Activated CD8-positive, alpha-beta T cell treated with anti-CD3 and anti-CD28 coated beads, Interleukin-2, amount 10 ng/mL, durations not matched to agents 7 days and 5 days (primary cell): Measurements from ENCODE around the gene SPINK5. TPM values are rescaled to one million over a fixed set of nuclear protein-coding genes. Genes with fewer than 3 reads are reported as not detected.

Experiments
- ATAC-seq: fragments of 150-1000 bp; cut with Tn5 transposase; one replicate; pipeline ENCODE4 v1.10.0; 2021; ENCODE audit warnings: moderate library complexity
- CTCF ChIA-PET: fragments of 350-600 bp; sonication (Branson Sonifier 250); formaldehyde crosslinking; loops from one replicate; lab custom pipeline; 2021; ENCODE audit warnings: antibody characterized with exemption; lab: Charles Lee
- POLR2A ChIA-PET: fragments of 350-600 bp; sonication (Branson Sonifier 250); formaldehyde crosslinking; loops from one replicate; lab custom pipeline; 2021; ENCODE audit warnings: antibody characterized with exemption; lab: Charles Lee
- DNase-seq: peaks from one replicate; pipeline ENCODE4 v3.0.0-alpha.2; 2020
- H3K27ac Mint-ChIP-seq: one replicate; pipeline ENCODE4 v1.8.0; 2021; ENCODE audit warnings: mild to moderate bottlenecking, mixed read lengths
- H3K27me3 Mint-ChIP-seq: one replicate; pipeline ENCODE4 v1.8.0; 2021; ENCODE audit warnings: low read depth, mixed read lengths
- H3K36me3 Mint-ChIP-seq: one replicate; pipeline ENCODE4 v1.8.0; 2021; ENCODE audit warnings: low read depth, mixed read lengths
- H3K4me1 Mint-ChIP-seq: one replicate; pipeline ENCODE4 v1.8.0; 2021; ENCODE audit warnings: low read depth, mixed read lengths
- H3K4me3 Mint-ChIP-seq: one replicate; pipeline ENCODE4 v1.8.0; 2021; ENCODE audit warnings: mild to moderate bottlenecking, mixed read lengths
- H3K9me3 Mint-ChIP-seq: one replicate; pipeline ENCODE4 v1.8.0; 2022; ENCODE audit warnings: mixed read lengths; ENCODE audit not compliant: insufficient read depth
- total RNA-seq, 2 experiments: library from RNA; stranded (reverse); gene quantifications; one replicate each; pipeline ENCODE4 v1.2.3, GENCODE V29; 2021

The SPINK5 gene
- total RNA-seq, 2 experiments from 2014 or later, result not detected

DNA sequence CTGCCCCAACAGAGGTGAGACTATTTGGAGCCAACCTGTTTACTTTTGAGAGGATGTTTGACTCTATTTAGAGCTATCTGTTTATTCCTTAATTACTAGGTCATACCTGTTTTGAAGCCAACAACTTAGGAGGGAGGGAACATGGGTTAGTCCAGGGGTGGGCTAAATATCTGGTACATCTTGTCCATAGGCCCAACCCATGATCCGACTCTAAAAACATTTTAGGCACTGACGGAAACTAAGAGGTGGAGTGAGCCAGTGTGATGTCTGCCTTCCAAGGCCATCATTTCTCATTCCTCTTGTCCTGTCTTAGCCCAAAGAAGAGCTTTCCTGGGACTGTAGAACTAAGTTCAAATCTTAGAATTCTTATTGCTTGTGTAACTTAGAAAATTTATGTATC lies 8.4 kb downstream of the SPINK5 start:
- Mint-ChIP-seq H3K9me3 (no peaks in the 10 kb centered on the region), H3K27me3 (no peaks in the 10 kb centered on the region), H3K4me1 (no peaks in the 10 kb centered on the region), H3K27ac (no peak overlapping the region), H3K4me3 (no peak overlapping the region), H3K36me3 (no peaks in the 10 kb centered on the region)
- POLR2A ChIA-PET, result no interaction called here
- ATAC-seq (no peak), DNase-seq (no peak)
- CTCF ChIA-PET, result no interaction called here

DNA sequence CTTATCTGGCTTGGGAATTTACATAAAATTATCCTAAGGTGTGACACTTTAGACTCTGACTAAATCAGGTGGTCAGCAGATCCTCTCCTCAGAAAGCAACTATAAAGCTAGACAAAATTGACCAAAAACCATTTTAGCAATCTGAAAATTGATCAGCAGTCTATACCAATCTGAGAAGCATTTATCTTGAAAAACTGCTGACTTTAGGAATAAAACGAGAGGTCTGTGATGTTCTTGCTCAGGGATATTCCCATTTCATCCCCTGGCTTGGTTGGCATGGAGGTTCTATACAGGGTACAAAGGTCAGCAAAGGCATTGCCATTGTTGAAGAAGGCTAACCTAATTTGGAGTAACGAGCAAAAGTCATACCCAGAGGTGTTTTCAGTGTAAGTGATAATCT lies 11.7 kb downstream of the SPINK5 start:
- ChIA-PET CTCF (no interaction called here), POLR2A (no interaction called here)
- Mint-ChIP-seq H3K4me3 (no peak overlapping the region), H3K9me3 (no peaks in the 10 kb centered on the region), H3K27ac (no peak overlapping the region), H3K36me3 (no peaks in the 10 kb centered on the region), H3K27me3 (no peaks in the 10 kb centered on the region), H3K4me1 (no peaks in the 10 kb centered on the region)
- no peak for ATAC-seq
- DNase-seq, result no peak

DNA sequence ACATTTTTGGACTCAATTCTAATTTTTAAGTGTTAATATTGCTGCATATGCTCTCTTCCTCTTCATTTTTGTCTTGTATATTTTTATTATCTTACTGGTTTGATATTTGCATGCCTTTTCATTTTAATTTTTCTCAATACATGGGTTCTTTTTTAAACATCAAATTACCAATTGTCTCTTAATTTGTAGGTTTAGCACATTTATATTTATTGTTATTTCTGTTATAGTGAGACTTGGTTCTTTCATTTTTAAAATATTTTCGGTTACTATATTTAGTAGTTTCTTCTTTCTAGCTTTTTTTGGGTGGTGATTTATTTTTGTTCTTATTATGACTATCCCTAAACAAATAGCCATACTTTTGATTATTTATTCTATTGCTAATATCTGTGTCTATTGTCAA lies 19.4 kb downstream of the SPINK5 start:
- Mint-ChIP-seq H3K4me1 (no peaks in the 10 kb centered on the region), H3K27ac (no peak overlapping the region), H3K4me3 (no peak overlapping the region), H3K27me3 (no peaks in the 10 kb centered on the region), H3K9me3 (no peaks in the 10 kb centered on the region), H3K36me3 (no peaks in the 10 kb centered on the region)
- DNase-seq, result no peak
- ChIA-PET POLR2A (no interaction called here), CTCF (no interaction called here)
- no peak for ATAC-seq

DNA sequence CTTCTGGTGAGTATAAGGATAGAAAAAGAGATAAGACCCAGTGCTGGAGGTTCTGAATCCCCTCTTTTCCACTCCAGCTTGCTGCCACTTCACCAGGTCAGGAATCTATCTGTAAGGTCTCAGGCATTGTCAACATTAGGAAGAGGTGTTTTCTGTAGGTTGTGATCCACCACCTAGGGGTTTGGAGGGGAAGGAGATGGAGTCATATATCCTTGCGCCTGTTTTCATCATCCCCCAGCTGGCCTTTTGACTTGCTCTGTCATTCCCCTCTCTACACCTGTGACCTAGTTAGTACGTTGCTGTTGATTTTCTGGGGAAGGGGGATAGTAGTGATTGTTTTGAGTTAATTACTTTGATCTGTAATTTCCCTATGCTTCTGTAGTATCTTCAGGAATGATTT lies 20.5 kb downstream of the SPINK5 start:
- Mint-ChIP-seq H3K36me3 (no peaks in the 10 kb centered on the region), H3K4me1 (no peaks in the 10 kb centered on the region), H3K4me3 (no peak overlapping the region), H3K27ac (no peak overlapping the region), H3K9me3 (no peaks in the 10 kb centered on the region), H3K27me3 (no peaks in the 10 kb centered on the region)
- no peak for ATAC-seq
- DNase-seq, result no peak
- ChIA-PET CTCF (no interaction called here), POLR2A (no interaction called here)

DNA sequence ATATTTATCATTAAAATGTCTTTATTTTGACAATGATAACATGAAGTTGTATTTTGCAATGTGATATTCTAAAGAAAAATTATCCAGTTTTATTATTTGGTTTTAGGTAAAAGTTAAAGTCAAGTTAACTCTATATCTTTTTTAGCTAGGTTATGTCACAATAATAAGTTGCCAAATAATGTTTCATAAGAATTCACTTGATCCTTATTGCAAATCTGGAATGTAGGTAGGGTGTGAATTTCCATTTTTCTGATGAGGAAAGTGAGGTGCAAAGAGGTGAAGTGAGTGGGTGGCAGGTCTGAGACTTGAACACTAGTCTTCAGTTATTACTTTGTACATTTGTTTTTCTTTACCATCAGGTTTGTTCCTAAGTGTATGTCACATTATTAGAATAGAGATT lies 21.5 kb downstream of the SPINK5 start:
- Mint-ChIP-seq H3K4me3 (no peak overlapping the region), H3K27me3 (no peaks in the 10 kb centered on the region), H3K9me3 (no peaks in the 10 kb centered on the region), H3K36me3 (no peaks in the 10 kb centered on the region), H3K27ac (no peak overlapping the region), H3K4me1 (no peaks in the 10 kb centered on the region)
- POLR2A ChIA-PET, result no interaction called here
- ATAC-seq (no peak), DNase-seq (no peak)
- CTCF ChIA-PET, result no interaction called here

DNA sequence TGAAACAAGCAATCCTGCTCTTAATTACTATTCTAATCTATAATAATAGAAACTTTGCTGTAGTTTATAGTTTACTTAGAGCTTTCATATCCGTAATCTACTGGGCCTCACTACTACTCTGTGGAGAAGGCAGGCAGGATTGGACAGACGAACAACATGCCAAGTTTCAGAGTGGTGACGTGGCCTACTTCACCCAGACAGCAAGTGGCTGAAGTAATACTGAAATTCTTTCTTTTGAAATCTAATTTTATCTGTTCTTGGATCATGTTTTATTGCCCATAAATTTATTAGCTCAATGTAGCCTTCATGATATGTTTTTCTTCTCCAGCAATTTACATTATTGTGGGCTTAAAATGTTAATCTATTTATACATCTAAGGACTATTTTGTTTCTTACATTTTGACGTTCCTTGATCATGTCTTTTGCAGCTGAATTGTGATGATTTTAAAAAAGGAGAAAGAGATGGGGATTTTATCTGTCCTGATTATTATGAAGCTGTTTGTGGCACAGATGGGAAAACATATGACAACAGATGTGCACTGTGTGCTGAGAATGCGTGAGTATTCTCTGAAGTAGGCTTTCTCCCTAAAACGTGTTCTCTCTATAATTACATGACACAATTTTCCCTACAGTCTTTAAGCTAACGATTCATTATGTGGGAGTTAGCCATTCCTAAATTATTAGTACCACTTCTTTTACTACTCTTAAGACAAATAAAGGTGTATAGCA lies 22.4 kb downstream of the SPINK5 start:
- Mint-ChIP-seq H3K27me3 (no peaks in the 10 kb centered on the region), H3K4me3 (no peak overlapping the region), H3K4me1 (no peaks in the 10 kb centered on the region), H3K27ac (no peak overlapping the region), H3K36me3 (no peaks in the 10 kb centered on the region), H3K9me3 (no peaks in the 10 kb centered on the region)
- no peak for DNase-seq
- ChIA-PET CTCF (no interaction called here), POLR2A (no interaction called here)
- ATAC-seq, result no peak

DNA sequence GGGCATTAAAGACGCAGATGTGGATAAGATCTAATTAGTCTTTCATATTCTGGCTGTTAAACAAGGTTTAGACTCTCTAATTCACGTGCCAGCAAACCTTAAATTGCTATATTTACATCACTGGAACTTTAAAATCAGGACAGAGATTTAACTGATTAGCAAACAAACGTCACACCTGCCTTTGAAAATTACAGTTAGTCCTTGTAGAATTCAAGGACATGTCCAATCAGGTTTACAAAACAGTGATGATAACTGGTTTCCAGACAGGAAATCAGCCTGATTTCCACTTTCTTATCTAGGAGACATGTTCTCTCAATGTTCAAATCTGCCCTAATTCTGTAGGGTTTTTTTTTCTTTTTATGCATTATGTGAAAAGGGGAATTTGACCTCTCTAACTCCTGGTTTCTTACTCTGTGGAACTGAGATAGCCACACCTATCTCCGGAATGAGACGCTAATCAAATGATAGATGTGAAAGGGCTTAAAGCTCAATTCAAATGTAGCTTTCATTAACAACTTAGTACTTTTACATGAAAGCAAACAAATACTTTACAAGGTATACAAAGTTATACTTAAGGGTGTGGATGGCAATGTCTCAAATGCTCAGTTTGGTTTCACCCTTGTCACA lies 26.5 kb downstream of the SPINK5 start:
- Mint-ChIP-seq H3K27me3 (no peaks in the 10 kb centered on the region), H3K27ac (no peak overlapping the region), H3K9me3 (no peaks in the 10 kb centered on the region), H3K4me1 (no peaks in the 10 kb centered on the region), H3K4me3 (no peak overlapping the region), H3K36me3 (no peaks in the 10 kb centered on the region)
- ATAC-seq, result no peak
- ChIA-PET POLR2A (no interaction called here), CTCF (interaction anchor here (0.8 kb wide), 1 partner anchor 1702 kb away, joined by 4 read pairs; no protein-coding TSS in a partner anchor)
- no peak for DNase-seq

DNA sequence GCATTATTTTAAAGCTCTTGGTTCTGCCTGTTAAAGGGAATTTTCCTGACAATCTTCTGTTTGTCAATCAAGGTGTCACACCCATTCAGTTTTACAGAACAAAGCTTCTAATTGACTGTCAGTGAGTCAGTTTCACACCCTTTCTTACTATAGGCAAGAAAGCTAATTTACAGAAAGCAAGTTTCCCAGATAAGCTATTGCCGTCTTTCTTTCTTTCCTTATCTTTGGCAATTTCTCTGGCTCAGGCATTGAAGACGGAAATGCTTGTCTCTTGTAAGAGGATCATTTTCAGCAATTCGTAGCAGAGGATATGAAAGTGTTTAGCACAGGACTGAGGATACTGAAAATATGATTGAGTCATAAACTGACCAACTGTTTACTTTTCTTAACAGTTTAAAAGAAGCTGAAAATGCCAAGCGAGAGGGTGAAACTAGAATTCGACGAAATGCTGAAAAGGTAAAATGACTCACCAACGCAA lies 27.0 kb downstream of the SPINK5 start:
- Mint-ChIP-seq H3K36me3 (no peaks in the 10 kb centered on the region), H3K27me3 (no peaks in the 10 kb centered on the region), H3K4me1 (no peaks in the 10 kb centered on the region), H3K9me3 (no peaks in the 10 kb centered on the region), H3K27ac (no peak overlapping the region), H3K4me3 (no peak overlapping the region)
- ChIA-PET POLR2A (no interaction called here), CTCF (interaction anchor here (0.8 kb wide), 1 partner anchor 1702 kb away, joined by 4 read pairs; no protein-coding TSS in a partner anchor)
- ATAC-seq, result no peak
- no peak for DNase-seq

DNA sequence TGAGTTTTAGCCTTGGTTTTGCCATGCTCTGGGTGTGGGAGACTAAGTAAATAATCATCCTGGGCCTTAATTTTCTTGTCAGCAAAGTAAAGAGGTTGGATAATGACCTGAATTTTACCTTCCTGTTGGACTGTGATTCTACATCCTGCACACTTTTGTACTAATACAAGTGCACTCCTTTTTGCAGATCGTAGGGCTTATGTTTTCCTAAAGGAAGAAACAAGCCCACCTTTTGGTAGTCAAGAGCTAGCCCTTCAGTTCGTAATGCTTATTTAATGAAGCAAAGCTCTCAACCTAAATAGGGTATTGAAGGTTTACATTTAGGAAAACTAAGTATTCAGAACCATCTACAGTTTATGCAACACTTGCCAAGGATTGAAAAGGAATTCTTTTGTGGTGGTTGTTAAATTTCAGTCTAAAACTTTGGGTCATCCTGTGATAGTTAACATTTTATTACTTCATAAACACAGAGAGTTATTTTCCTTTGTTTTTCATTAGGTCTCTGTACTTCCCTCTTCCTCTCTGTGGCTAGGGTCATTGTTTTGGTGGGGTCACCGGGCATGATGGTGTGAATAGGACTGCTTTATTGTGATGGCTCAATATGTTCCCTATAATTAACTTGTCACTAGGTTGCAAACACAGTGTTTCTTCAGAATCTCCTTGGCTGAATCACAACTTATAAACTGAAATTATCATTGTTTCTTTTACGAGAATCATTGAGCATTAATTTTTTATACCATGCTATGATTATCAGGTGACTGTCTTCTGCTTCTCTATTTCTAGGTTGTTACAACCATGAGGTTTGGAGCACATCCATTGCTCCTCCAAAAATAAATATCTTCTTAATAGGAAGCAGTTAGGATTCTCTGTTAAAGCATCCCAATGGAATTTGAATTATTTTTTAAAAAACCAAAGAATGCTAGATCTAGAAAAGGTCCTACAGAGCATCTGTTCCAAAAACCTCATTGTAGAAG lies 28.5 kb downstream of the SPINK5 start:
- Mint-ChIP-seq H3K27me3 (no peaks in the 10 kb centered on the region), H3K4me3 (no peak overlapping the region), H3K4me1 (no peaks in the 10 kb centered on the region), H3K36me3 (no peaks in the 10 kb centered on the region), H3K9me3 (no peaks in the 10 kb centered on the region), H3K27ac (no peak overlapping the region)
- ChIA-PET CTCF (no interaction called here), POLR2A (no interaction called here)
- DNase-seq (no peak), ATAC-seq (no peak)

DNA sequence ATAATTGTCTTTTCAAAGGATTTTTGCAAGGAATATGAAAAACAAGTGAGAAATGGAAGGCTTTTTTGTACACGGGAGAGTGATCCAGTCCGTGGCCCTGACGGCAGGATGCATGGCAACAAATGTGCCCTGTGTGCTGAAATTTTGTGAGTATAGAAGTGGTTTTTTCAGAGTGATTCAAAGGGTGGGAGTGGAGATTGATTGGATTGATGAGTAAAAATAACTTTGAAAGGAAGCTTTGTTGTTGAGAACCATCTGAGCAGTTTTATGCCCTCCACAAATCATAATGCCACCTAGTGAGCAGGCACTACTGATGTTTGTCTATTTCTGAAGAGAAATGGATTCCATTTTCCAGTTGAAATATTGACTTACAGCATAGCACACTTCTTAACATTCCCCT lies 30.6 kb downstream of the SPINK5 start:
- Mint-ChIP-seq H3K4me3 (no peak overlapping the region), H3K36me3 (no peaks in the 10 kb centered on the region), H3K9me3 (no peaks in the 10 kb centered on the region), H3K27ac (no peak overlapping the region), H3K4me1 (no peaks in the 10 kb centered on the region), H3K27me3 (no peaks in the 10 kb centered on the region)
- DNase-seq (no peak), ATAC-seq (no peak)
- POLR2A ChIA-PET, result no interaction called here
- CTCF ChIA-PET, result no interaction called here

DNA sequence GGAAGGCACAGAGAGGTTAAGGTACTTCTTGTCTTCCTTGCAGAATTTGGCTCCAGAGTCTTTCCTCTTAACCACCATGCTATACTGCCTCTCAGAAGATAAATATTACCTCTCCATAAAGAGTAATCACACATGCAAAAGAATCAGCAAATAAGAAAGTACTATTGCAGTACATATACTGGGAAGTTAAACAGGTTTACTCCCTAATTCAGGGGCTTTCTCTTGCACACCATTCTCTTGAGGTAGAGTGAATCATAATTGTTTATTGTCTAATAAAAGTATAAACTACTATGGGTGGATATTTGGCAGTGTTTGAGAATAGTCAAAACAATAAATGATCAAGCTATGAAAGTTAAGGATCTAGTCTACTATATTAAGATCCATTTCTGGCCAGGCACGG lies 40.4 kb downstream of the SPINK5 start:
- H3K27ac Mint-ChIP-seq, result no peak overlapping the region
- H3K36me3 Mint-ChIP-seq, result no peaks in the 10 kb centered on the region
- CTCF ChIA-PET, result no interaction called here
- POLR2A ChIA-PET, result no interaction called here
- no peaks in the 10 kb centered on the region for H3K9me3 Mint-ChIP-seq
- H3K4me3 Mint-ChIP-seq, result no peak overlapping the region
- no peaks in the 10 kb centered on the region for H3K4me1 Mint-ChIP-seq
- DNase-seq (no peak), ATAC-seq (no peak)
- no peaks in the 10 kb centered on the region for H3K27me3 Mint-ChIP-seq

DNA sequence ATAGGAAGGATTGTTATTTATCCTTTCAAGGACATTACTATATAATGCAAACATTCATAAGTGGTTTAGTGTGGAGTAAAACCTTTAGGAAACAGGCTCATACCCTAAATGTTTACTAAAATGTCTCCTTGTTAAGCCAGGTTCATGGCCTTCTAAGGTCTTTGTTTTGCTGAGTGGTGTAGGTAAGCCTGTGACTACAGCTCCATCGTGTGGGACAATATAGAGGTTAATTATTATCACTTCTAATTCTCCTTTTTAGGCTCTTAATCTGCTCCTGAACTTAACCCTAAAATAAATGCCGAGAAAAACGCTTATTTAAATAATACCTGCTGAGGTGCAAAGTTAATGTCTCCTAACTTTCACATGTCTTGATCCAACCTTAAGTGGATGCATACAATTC lies 43.8 kb downstream of the SPINK5 start:
- H3K4me3 Mint-ChIP-seq, result no peak overlapping the region

More for the DNA sequence above, 43.8 kb downstream of the SPINK5 start:
- no peak for DNase-seq
- ChIA-PET CTCF (no interaction called here), POLR2A (no interaction called here)
- no peak for ATAC-seq
- Mint-ChIP-seq H3K4me1 (no peaks in the 10 kb centered on the region), H3K9me3 (no peaks in the 10 kb centered on the region), H3K27ac (no peak overlapping the region), H3K36me3 (no peaks in the 10 kb centered on the region), H3K27me3 (no peaks in the 10 kb centered on the region)
